Fibroblast of pulmonary artery (primary cell): ENCODE data around the gene POTEF.
"Not testable (repeated sequence)": the region's sequence is repeated elsewhere in the genome, so short reads cannot be mapped to it uniquely, and the experiment has no call there.

Experiments used
- DNase-seq: peaks from one replicate; pipeline ENCODE4 v3.0.0-alpha.2; 2010; ENCODE audit warnings: low read depth
- H3K4me3 ChIP-seq: replicated peaks from 2 replicates; pipeline ENCODE4 v1.5.1; 2011; ENCODE audit warnings: low read depth, mild to moderate bottlenecking, control low read depth, low read length, moderate library complexity
- CTCF ChIP-seq: IDR thresholded peaks from 2 replicates; pipeline ENCODE4 v1.5.1; 2011; ENCODE audit warnings: mild to moderate bottlenecking, control low read depth, low read length, inconsistent platforms; ENCODE audit errors: missing control alignments

Gene POTEF

GRCh38 chr2:130138326-130138725, 9.3 kb upstream of the POTEF start:
- DNase-seq, H3K4me3 ChIP-seq: not testable (repeated sequence)

- not testable (repeated sequence) for H3K4me3 ChIP-seq, DNase-seq
Measured at GRCh38 chr2:130137118-130137517, 8.1 kb upstream of the POTEF start.

- DNase-seq, H3K4me3 ChIP-seq: not testable (repeated sequence)
Measured at GRCh38 chr2:130136546-130136945, 7.5 kb upstream of the POTEF start.

GRCh38 chr2:130135692-130136541, 6.9 kb upstream of the POTEF start:
- DNase-seq: no peak
- no peak for TF ChIP-seq CTCF
- no peak overlapping the region for H3K4me3 ChIP-seq

- H3K4me3 ChIP-seq: not testable (repeated sequence)
Measured at GRCh38 chr2:130128464-130128863, 558 bp downstream of the POTEF start.

GRCh38 chr2:130127726-130128125, 1.3 kb downstream of the POTEF start:
- not testable (repeated sequence) for H3K4me3 ChIP-seq, DNase-seq

More at GRCh38 chr2:130128464-130128863, 558 bp downstream of the POTEF start:
- DNase-seq: not testable (repeated sequence)

GRCh38 chr2:130120924-130121323, 8.1 kb downstream of the POTEF start:
- DNase-seq, H3K4me3 ChIP-seq: not testable (repeated sequence)

GRCh38 chr2:130102597-130103363, 26.2 kb downstream of the POTEF start:
- not testable (repeated sequence) for DNase-seq, H3K4me3 ChIP-seq

GRCh38 chr2:130062645-130063044, 66.4 kb downstream of the POTEF start:
- DNase-seq, H3K4me3 ChIP-seq: not testable (repeated sequence)

- not testable (repeated sequence) for DNase-seq, H3K4me3 ChIP-seq
Measured at GRCh38 chr2:130059982-130060381, 69.0 kb downstream of the POTEF start.

GRCh38 chr2:130056336-130056735, 72.7 kb downstream of the POTEF start:
- not testable (repeated sequence) for H3K4me3 ChIP-seq, DNase-seq

- DNase-seq, H3K4me3 ChIP-seq: not testable (repeated sequence)
Measured at GRCh38 chr2:130053217-130053911, 75.7 kb downstream of the POTEF start.

- not testable (repeated sequence) for DNase-seq, H3K4me3 ChIP-seq
Measured at GRCh38 chr2:130052376-130052775, 76.6 kb downstream of the POTEF start.

- not testable (repeated sequence) for H3K4me3 ChIP-seq, DNase-seq
Measured at GRCh38 chr2:130048422-130048821, 80.6 kb downstream of the POTEF start.

- not testable (repeated sequence) for H3K4me3 ChIP-seq, DNase-seq
Measured at GRCh38 chr2:130038265-130038603, 90.8 kb downstream of the POTEF start.

GRCh38 chr2:130025931-130026330, 103.1 kb downstream of the POTEF start:
- not testable (repeated sequence) for H3K4me3 ChIP-seq, DNase-seq
